MCF 10A (cell line): ENCODE results near the gene FOXD4L4. TPM values are rescaled to one million over a fixed set of nuclear protein-coding genes. Genes with fewer than 3 reads are reported as not detected.
"Not testable (repeated sequence)": the region's sequence is repeated elsewhere in the genome, so short reads cannot be mapped to it uniquely, and the experiment has no call there.

ENCODE experiments used
- Bru-seq: library from RNA; stranded (reverse); fragments of 400-500 nt; gene quantifications from one replicate; lab custom pipeline; 2021; lab: Mats Ljungman, UMichigan
- BruChase-seq, 2 experiments: library from RNA; stranded (reverse); fragments of 400-500 nt; gene quantifications; one replicate each; lab custom pipeline; 2021; lab: Mats Ljungman, UMichigan
- BruUV-seq: library from RNA; stranded (reverse); fragments of 400-500 nt; replicated peaks from 2 replicates; lab custom pipeline; 2021; lab: Mats Ljungman, UMichigan
- CTCF ChIA-PET: fragments of 300-600 bp; sonication (Branson Sonifier 250); formaldehyde crosslinking; extraction: SDS; loops from one replicate; lab custom pipeline; 2021; ENCODE audit warnings: antibody characterized with exemption, inconsistent platforms; lab: Yijun Ruan, JAX
- POLR2A ChIA-PET: fragments of 300-600, 350-650 bp; sonication (Branson Sonifier 250); formaldehyde crosslinking; extraction: SDS; loops from one replicate; lab custom pipeline; 2020; ENCODE audit warnings: antibody characterized with exemption, inconsistent platforms; lab: Yijun Ruan, JAX
- DNase-seq: peaks from one replicate; pipeline ENCODE4 v3.0.0-alpha.2; 2018; ENCODE audit not compliant: unreplicated experiment
- H3K27ac Mint-ChIP-seq: one replicate; pipeline ENCODE4 v1.8.0; 2022; ENCODE audit warnings: mild to moderate bottlenecking, low read depth, mixed read lengths; ENCODE audit not compliant: unreplicated experiment
- H3K27me3 Mint-ChIP-seq: one replicate; pipeline ENCODE4 v1.8.0; 2022; ENCODE audit warnings: mixed read lengths; ENCODE audit not compliant: insufficient read depth, unreplicated experiment
- H3K36me3 Mint-ChIP-seq: one replicate; pipeline ENCODE4 v1.8.0; 2022; ENCODE audit warnings: mild to moderate bottlenecking, moderate library complexity, mixed read lengths; ENCODE audit not compliant: insufficient read depth, unreplicated experiment
- H3K4me1 Mint-ChIP-seq: one replicate; pipeline ENCODE4 v1.8.0; 2022; ENCODE audit warnings: mixed read lengths; ENCODE audit not compliant: insufficient read depth, unreplicated experiment
- H3K4me3 Mint-ChIP-seq: one replicate; pipeline ENCODE4 v1.8.0; 2022; ENCODE audit warnings: mild to moderate bottlenecking, moderate library complexity, mixed read lengths; ENCODE audit not compliant: unreplicated experiment
- H3K9me3 Mint-ChIP-seq: one replicate; pipeline ENCODE4 v1.8.0; 2022; ENCODE audit warnings: mixed read lengths; ENCODE audit not compliant: unreplicated experiment
- intact Hi-C: fragments of 100-400 bp; cut with micrococcal nuclease; formaldehyde crosslinking; loops from 2 replicates; pipeline ENCODE4 v1.14.1; 2022
- long read RNA-seq: library from polyadenylated mRNA; stranded (forward); transcript quantifications from one replicate; pipeline ENCODE4 v2.0.0, GENCODE V29; 2022
- total RNA-seq: library from RNA; stranded (reverse); gene quantifications from 2 replicates; pipeline ENCODE4 v1.2.3, GENCODE V29; 2022

Gene FOXD4L4
- total RNA-seq (0.93 and 1.2 TPM in 2 replicates), Bru-seq, nascent RNA (percentile 48 among the genes with signal in this experiment), BruChase-seq, experiment 1, labeled RNA remaining after a 6-hour chase (percentile 36 among the genes with signal in this experiment), BruChase-seq, experiment 2, labeled RNA remaining after a 2-hour chase (percentile 44 among the genes with signal in this experiment)
- long read RNA-seq = 0 reads

DNA sequence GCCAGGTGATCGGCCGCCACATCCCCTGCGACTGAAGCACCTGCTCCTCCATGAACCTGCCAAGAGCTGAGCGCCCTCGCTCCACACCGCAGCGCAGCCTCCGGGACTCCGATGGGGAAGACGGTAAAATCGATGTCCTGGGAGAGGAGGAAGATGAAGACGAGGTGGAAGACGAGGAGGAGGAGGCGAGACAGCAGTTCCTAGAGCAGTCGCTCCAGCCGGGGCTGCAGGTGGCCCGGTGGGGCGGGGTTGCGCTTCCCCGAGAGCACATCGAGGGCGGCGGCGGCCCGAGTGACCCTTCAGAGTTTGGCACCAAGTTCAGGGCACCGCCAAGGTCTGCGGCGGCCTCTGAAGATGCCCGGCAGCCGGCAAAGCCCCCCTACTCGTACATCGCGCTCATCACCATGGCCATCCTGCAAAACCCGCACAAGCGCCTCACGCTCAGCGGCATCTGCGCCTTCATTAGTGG lies at the start of gene FOXD4L4:
Gene FOXD4L4, plus strand, starts transcription at position 51 of the 469 bp plus-strand sequence. Its CDS starts 0 bp downstream, at position 51.
- H3K4me3 Mint-ChIP-seq, H3K27ac Mint-ChIP-seq, intact Hi-C loops, H3K27me3 Mint-ChIP-seq, BruUV-seq, POLR2A ChIA-PET, H3K4me1 Mint-ChIP-seq, DNase-seq, H3K9me3 Mint-ChIP-seq, CTCF ChIA-PET, H3K36me3 Mint-ChIP-seq: not testable (repeated sequence)

DNA sequence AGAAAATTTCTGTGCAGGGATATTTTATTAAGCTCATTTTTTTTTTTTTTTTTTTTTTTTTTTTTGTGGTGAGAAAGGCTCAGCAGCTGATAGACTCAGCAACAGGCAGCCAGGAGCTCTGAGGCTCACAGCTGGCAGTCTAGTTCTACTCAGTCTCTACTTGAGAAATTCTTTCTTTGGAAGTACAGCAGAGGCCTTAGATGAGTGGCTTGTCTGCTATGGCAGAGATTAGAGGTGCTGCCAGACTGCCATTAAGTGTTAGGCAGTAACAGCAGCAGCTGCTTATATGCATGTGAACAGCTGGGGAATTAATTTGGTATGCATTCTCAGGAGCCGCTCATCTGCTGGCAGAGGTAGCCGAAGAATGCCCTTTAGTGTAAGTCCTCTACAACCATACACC lies 33.4 kb upstream of the FOXD4L4 start:
- POLR2A ChIA-PET, H3K27ac Mint-ChIP-seq, DNase-seq, CTCF ChIA-PET, intact Hi-C loops, H3K4me1 Mint-ChIP-seq, H3K27me3 Mint-ChIP-seq, H3K36me3 Mint-ChIP-seq, BruUV-seq, H3K9me3 Mint-ChIP-seq, H3K4me3 Mint-ChIP-seq: not testable (repeated sequence)

DNA sequence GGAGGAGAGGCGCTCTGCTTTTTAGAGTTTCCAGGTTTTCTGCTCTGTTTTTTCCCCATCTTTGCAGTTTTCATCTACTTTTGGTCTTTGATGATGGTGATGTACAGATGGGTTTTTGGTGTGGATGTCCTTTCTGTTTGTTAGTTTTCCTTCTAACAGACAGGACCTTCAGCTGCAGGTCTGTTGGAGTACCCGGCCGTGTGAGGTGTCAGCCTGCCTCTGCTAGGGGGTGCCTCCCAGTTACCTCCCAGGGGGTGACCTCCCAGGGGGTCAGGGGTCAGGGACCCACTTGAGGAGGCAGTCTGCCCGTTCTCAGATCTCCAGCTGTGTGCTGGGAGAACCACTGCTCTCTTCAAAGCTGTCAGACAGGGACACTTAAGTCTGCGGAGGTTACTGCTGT lies 22.5 kb upstream of the FOXD4L4 start:
- BruUV-seq, H3K27me3 Mint-ChIP-seq, H3K27ac Mint-ChIP-seq, POLR2A ChIA-PET, CTCF ChIA-PET, H3K36me3 Mint-ChIP-seq, H3K4me3 Mint-ChIP-seq, DNase-seq, intact Hi-C loops, H3K4me1 Mint-ChIP-seq, H3K9me3 Mint-ChIP-seq: not testable (repeated sequence)

DNA sequence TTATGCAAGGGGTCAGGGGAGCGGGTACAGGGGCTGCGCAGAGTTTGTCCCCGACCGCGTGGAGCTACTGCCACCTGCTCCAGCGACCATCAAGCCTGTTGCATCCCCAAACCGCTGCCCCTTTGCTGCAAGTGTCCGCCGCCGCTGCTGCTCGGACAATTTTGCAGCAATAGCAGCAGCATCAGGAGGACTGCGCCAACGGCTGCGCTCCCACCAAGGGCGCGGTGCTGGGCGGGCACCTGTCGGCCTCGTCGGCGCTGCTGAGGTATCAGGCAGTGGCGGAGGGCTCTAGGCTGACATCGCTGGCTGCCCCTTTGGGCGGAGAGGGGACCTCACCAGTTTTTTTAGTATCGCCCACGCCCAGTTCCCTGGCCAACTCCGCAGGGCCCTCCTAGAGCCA lies 1.2 kb downstream of the FOXD4L4 start:
- H3K27ac Mint-ChIP-seq, POLR2A ChIA-PET, H3K9me3 Mint-ChIP-seq, H3K27me3 Mint-ChIP-seq, BruUV-seq, CTCF ChIA-PET, intact Hi-C loops, H3K4me1 Mint-ChIP-seq, H3K36me3 Mint-ChIP-seq, H3K4me3 Mint-ChIP-seq, DNase-seq: not testable (repeated sequence)

Other genes with a start within 250 kb of the FOXD4L4 start
- 73.9 and 97.6 TPM in 2 replicates for gene ZNG1E, start 61.2 kb upstream of the FOXD4L4 start, total RNA-seq